ENCODE results near the gene GIMAP7. TPM values are rescaled to one million over a fixed set of nuclear protein-coding genes. Genes with fewer than 3 reads are reported as not detected.

Gene GIMAP7
- total RNA-seq, 1 donor from 2014 or later = 16.8 TPM

DNA sequence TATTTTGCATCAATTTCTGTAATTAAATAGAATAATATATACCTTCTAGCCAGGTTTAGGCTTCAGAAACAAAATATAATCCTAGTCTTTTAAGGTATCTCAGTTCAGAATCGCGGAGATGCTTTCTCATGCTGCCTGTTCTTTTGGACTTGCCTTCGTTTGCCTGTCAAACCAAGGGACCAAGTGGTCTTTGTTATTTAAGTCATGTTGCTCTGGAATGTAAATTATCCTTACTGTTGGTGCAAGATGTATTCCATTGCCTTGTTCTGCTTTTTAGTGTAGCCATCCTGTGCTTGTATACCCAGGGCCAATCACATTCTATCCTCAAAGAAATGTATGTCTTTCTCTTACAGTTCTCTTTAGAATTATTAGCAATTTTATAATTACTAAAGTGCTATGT, 51.5 kb downstream of the GIMAP7 start:
- intact Hi-C loops (cut with micrococcal nuclease) = loop anchor here (5.0 kb wide), 1 partner anchor 114 kb away; the partner anchor contains the start of gene GIMAP8
- Histone ChIP-seq H3K27ac (replicated peaks) (no peak overlapping the region), H3K4me1 (peaks cover 34% of the 10 kb centered on the region), H3K36me3 (peaks cover 16% of the 10 kb centered on the region), H3K4me3 (no peak overlapping the region), H3K27me3 (ENCODE audit: low read depth) (no peaks in the 10 kb centered on the region), H3K9me3 (replicated peaks) (no peaks in the 10 kb centered on the region)
- no peak for DNase-seq
- TF ChIP-seq, protein P1, sequence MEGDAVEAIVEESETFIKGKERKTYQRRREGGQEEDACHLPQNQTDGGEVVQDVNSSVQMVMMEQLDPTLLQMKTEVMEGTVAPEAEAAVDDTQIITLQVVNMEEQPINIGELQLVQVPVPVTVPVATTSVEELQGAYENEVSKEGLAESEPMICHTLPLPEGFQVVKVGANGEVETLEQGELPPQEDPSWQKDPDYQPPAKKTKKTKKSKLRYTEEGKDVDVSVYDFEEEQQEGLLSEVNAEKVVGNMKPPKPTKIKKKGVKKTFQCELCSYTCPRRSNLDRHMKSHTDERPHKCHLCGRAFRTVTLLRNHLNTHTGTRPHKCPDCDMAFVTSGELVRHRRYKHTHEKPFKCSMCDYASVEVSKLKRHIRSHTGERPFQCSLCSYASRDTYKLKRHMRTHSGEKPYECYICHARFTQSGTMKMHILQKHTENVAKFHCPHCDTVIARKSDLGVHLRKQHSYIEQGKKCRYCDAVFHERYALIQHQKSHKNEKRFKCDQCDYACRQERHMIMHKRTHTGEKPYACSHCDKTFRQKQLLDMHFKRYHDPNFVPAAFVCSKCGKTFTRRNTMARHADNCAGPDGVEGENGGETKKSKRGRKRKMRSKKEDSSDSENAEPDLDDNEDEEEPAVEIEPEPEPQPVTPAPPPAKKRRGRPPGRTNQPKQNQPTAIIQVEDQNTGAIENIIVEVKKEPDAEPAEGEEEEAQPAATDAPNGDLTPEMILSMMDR (IDR thresholded peaks at IDR 0.05; ENCODE audit: borderline replicate concordance) = no peak

DNA sequence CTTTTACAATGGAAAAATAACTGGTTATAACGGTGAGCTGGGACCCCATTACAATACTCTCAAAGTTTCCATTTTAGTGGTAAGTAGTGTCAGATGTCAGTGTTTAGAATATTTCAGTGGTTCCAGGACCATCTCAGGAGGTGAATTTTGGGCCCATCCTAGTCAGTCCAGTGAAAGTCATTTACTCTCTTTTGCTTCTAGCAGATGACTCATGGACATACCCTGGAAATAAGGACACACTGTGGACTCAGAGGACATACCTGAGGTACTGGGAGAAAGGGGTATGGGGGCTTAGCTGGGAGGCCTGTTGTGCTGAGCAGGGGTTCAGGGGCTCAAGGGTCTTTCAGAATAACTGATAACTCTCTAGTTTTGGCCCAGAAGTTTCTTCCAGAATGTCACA, 51.9 kb downstream of the GIMAP7 start:
- H3K27me3 ChIP-seq (ENCODE audit: low read depth) = no peaks in the 10 kb centered on the region
- TF ChIP-seq, protein P1 (IDR thresholded peaks at IDR 0.05; ENCODE audit: borderline replicate concordance) = no peak
- peaks cover 21% of the 10 kb centered on the region for H3K36me3 ChIP-seq
- DNase-seq = no peak
- intact Hi-C loops (cut with micrococcal nuclease) = loop anchor here (5.0 kb wide), 1 partner anchor 114 kb away; the partner anchor contains the start of gene GIMAP8
- no peaks in the 10 kb centered on the region for H3K9me3 ChIP-seq (replicated peaks)
- H3K4me3 ChIP-seq = peak overlapping the region; percentile 70
- H3K27ac ChIP-seq (replicated peaks) = peak overlapping the region; percentile 89
- H3K4me1 ChIP-seq = peaks cover 35% of the 10 kb centered on the region

DNA sequence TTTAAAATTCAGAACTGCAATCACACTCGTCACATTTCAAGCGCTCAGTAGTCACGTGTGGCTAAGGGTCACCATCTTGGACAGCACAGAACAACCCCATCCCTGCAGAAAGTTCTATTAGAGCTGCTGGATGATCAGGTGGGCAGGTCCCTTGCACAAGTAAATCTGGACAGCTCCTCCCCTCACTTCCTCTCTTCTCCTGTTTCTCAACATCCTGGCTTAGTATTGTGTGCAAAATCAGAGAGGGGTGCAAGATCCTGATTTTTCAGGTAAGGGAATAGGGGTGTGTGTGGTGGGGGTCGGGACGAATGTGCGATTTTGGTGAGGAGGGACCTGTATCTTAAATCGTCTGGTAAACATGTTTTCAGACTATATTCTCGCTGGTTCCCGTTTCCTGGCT, 52.5 kb downstream of the GIMAP7 start, which contains the start of gene GIMAP4:
TSS of gene GIMAP4 (plus strand) at position 222 of the 400 bp plus-strand sequence. CDS start 2,512 bp downstream, outside the sequence.
- Histone ChIP-seq H3K36me3 (peaks cover 27% of the 10 kb centered on the region), H3K27me3 (ENCODE audit: low read depth) (no peaks in the 10 kb centered on the region), H3K27ac (replicated peaks) (peak within 1 kb of the TSS; percentile 89), H3K4me3 (peak within 1 kb of the TSS; percentile 70), H3K4me1 (peaks cover 35% of the 10 kb centered on the region), H3K9me3 (replicated peaks) (peaks cover 5% of the 10 kb centered on the region)
- TF ChIP-seq, protein P1 (IDR thresholded peaks at IDR 0.05; ENCODE audit: borderline replicate concordance) = no peak
- intact Hi-C loops (cut with micrococcal nuclease) = loop anchor here (5.0 kb wide), 1 partner anchor 115 kb away; the partner anchor contains the start of gene GIMAP8
- DNase-seq = no peak

DNA sequence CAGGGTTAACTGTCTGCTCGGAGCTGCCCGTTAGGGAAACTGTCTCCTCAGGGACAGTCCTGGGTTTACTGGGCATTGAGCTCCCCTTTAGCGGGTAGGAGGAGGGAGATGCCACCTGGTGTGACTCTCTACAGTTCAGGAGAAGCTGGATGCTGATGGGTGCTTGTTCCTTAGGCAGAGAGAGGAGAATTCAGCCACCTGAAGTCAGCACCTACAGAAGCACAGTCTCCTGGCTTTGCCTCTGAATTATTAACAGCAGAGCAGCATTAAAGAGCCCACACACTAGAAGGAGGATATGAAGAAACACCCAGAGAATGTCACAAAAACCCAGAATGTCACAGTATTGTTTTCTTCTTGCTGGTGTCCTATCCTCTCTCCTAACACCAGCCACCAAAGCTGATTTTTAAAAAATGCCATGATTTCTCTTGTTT, 53.2 kb downstream of the GIMAP7 start:
- Histone ChIP-seq H3K36me3 (peaks cover 34% of the 10 kb centered on the region), H3K27ac (replicated peaks) (peak overlapping the region; percentile 89), H3K4me3 (peak overlapping the region; percentile 70), H3K4me1 (peaks cover 35% of the 10 kb centered on the region), H3K27me3 (ENCODE audit: low read depth) (no peaks in the 10 kb centered on the region), H3K9me3 (replicated peaks) (peaks cover 13% of the 10 kb centered on the region)
- no peak for DNase-seq
- TF ChIP-seq, protein P1 (IDR thresholded peaks at IDR 0.05; ENCODE audit: borderline replicate concordance) = no peak
- intact Hi-C loops (cut with micrococcal nuclease) = loop anchor here (5.0 kb wide), 1 partner anchor 116 kb away; the partner anchor contains the start of gene GIMAP8

DNA sequence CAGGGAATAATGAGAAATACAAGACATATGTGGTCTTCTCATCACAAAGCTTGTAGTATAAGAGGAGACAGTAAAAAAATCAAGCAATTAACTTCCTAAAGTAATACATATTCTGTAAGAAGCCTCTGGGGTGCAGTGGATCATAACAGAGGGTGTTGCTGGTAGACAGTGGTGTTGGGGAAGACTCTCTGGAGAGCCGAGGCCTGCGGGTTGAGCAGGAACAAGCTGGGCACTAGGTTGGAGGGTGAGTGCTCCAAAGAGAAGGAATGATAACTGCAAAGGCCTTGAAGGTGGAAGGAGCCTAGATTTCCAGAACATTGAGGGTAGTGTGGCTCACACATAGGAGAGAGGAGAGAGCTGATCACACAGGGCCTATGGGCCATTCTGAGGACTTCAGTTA, 54.0 kb downstream of the GIMAP7 start:
- H3K27ac ChIP-seq (replicated peaks) = peak overlapping the region; percentile 89
- peaks cover 42% of the 10 kb centered on the region for H3K36me3 ChIP-seq
- H3K4me3 ChIP-seq = peak overlapping the region; percentile 70
- no peak for DNase-seq
- intact Hi-C loops (cut with micrococcal nuclease) = loop anchor here (5.0 kb wide), 1 partner anchor 116 kb away; the partner anchor contains the start of gene GIMAP8
- TF ChIP-seq, protein P1 (IDR thresholded peaks at IDR 0.05; ENCODE audit: borderline replicate concordance) = no peak
- no peaks in the 10 kb centered on the region for H3K27me3 ChIP-seq (ENCODE audit: low read depth)
- peaks cover 21% of the 10 kb centered on the region for H3K9me3 ChIP-seq (replicated peaks)
- peaks cover 29% of the 10 kb centered on the region for H3K4me1 ChIP-seq

All from left ventricle myocardium inferior (tissue), 1 donor.